ENCODE measurements around the gene STK31.

DNA sequence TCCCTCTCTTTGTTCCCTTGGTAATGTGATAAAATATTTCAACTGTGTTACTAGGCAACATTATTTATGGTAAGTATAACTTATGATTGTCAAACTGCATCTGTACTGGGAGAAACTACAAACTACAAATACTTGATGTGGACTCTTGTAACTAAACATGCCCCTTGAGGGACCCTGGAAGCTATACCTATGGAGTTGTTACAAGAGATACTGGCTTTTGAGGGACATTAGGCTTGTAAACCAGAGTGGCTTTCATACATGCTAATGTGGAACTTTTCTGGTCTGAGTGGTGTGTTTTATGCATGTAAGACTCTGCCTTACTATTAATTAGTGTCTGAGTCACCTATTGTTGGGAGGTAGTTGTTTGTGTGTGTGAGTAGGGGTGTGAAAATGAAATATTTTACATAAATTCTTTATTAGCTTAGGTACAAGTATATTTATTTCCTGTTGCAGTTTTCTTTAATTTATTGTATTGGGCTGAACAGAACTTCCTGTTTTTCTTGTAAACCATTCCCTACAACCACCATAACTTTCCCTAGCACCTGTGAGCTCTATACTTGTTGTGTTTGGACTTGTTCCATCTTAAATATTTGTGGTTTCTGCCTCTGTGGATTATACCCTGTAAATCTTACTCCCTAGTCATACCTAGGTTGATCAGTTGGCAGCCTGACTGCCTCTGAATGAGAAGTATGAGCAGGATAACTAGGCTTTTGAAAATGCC, 49.8 kb downstream of the STK31 start:
- TF ChIP-seq, protein P1, sequence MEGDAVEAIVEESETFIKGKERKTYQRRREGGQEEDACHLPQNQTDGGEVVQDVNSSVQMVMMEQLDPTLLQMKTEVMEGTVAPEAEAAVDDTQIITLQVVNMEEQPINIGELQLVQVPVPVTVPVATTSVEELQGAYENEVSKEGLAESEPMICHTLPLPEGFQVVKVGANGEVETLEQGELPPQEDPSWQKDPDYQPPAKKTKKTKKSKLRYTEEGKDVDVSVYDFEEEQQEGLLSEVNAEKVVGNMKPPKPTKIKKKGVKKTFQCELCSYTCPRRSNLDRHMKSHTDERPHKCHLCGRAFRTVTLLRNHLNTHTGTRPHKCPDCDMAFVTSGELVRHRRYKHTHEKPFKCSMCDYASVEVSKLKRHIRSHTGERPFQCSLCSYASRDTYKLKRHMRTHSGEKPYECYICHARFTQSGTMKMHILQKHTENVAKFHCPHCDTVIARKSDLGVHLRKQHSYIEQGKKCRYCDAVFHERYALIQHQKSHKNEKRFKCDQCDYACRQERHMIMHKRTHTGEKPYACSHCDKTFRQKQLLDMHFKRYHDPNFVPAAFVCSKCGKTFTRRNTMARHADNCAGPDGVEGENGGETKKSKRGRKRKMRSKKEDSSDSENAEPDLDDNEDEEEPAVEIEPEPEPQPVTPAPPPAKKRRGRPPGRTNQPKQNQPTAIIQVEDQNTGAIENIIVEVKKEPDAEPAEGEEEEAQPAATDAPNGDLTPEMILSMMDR (IDR thresholded peaks at IDR 0.05; ENCODE audit: poor library complexity): no peak
- TF ChIP-seq EZH2 (IDR thresholded peaks at IDR 0.05; ENCODE audit: borderline replicate concordance) (no peak), EZH2phosphoT487 (IDR thresholded peaks at IDR 0.05; ENCODE audit: low read depth, severe bottlenecking, unreplicated experiment) (no peak)
